HL-60 (cell line): ENCODE results near the gene PRDM7.

Source experiments
- CTCF ChIP-seq: IDR thresholded peaks from one replicate; pipeline ENCODE4 v1.5.1; 2011; ENCODE audit warnings: low read length, control low read depth, inconsistent platforms; ENCODE audit not compliant: insufficient read depth
- POLR2AphosphoS5 ChIP-seq: IDR thresholded peaks from 2 replicates; pipeline ENCODE4 v1.6.1; 2012; ENCODE audit warnings: low read depth
- REST ChIP-seq: IDR thresholded peaks from 2 replicates; pipeline ENCODE4 v1.6.1; 2012; ENCODE audit warnings: low read depth; ENCODE audit not compliant: insufficient replicate concordance
- SPI1 ChIP-seq: IDR thresholded peaks from 2 replicates; pipeline ENCODE4 v1.6.1; 2012; ENCODE audit warnings: low read depth, mild to moderate bottlenecking, borderline replicate concordance

- no peak for TF ChIP-seq POLR2AphosphoS5
- no peak for TF ChIP-seq CTCF
- TF ChIP-seq REST, result no peak
- no peak for TF ChIP-seq SPI1
Measured at GRCh38 chr16:90070440-90070839, 6.7 kb downstream of the PRDM7 start.
